Fibroblast of skin of right quadriceps (primary cell): ENCODE measurements around the gene NPBWR2.

Experiments
- DNase-seq: peaks from one replicate; pipeline ENCODE4 v3.0.0-alpha.2; 2013

Gene NPBWR2

GRCh38 chr20:64083804-64084684 lies 23.3 kb downstream of the NPBWR2 start, which contains the start of gene LKAAEAR1:
TSS of gene LKAAEAR1 (minus strand) at chr20:64084398. CDS start at chr20:64084219, 179 bp downstream.
- no peak for DNase-seq

DNA sequence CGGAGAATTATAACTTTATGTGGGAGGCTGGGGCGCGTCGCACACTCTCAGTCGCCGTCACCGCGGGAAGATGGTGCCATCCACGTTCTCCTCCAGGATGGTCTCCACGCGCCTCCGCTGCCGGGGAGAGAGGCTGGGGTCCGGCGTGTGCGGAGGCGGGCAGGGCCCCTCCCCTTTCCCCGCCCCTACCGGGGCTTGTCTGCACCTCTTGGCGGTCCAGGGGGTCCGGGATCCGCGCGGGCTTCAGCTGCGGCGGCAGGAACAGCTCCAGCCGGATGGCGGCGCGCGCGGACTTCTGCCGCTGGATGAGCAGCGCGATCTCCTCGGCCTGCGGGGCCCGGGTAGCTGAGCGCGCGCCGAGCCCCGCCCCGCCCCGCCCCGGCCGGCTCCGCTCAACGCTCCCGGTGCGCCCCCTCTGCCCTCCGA lies 24.0 kb downstream of the NPBWR2 start:
- DNase-seq: peak; percentile 68

DNA sequence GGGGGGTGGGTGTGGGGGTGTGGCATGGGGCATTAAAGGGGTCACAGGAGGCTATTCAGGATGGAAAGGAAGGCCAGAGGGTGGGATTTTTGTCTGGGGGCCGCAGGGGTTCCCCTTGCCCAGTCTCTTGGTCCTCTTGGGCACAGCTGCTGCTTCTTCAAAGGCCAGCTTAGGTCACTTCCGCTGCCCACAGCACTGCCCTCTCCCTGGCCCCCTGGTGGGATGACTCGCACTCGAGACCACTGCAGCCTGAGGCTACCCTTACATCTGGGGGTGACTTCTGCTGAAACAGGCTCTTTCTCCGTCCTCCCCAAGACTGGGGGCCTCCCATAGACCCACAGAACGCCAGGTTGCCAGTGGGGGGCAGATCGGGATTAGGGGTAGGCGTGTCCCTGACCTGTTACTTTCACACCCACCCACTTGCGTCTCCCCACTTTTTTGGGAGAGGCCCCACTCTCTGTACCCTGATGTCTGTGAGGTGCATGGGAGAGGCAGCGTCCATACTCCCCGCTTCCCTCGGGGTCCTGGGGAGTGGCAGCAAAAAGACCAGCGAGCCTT lies 24.5 kb downstream of the NPBWR2 start:
- no peak for DNase-seq

GRCh38 chr20:64082126-64082731 lies 25.1 kb downstream of the NPBWR2 start:
- no peak for DNase-seq

DNA sequence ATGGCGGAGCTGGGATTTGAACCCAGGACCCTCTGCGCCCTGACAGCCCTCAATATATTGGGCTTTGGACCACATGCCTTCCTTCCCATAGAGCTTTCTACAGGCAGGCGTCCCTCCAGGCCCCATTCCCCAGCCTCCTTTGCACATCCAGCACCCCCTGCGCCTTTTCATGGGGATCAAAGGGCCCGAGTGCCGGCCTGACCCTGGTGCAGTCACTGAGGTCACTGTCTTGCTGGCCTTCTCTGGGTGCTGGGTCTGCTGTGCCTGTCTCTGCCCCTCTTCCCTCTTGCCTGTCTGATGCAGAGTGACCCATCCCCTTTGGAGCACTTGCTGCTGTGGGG lies 25.8 kb downstream of the NPBWR2 start:
- DNase-seq: no peak

- DNase-seq: no peak
Observed at GRCh38 chr20:64080813-64081623, 26.3 kb downstream of the NPBWR2 start.

DNA sequence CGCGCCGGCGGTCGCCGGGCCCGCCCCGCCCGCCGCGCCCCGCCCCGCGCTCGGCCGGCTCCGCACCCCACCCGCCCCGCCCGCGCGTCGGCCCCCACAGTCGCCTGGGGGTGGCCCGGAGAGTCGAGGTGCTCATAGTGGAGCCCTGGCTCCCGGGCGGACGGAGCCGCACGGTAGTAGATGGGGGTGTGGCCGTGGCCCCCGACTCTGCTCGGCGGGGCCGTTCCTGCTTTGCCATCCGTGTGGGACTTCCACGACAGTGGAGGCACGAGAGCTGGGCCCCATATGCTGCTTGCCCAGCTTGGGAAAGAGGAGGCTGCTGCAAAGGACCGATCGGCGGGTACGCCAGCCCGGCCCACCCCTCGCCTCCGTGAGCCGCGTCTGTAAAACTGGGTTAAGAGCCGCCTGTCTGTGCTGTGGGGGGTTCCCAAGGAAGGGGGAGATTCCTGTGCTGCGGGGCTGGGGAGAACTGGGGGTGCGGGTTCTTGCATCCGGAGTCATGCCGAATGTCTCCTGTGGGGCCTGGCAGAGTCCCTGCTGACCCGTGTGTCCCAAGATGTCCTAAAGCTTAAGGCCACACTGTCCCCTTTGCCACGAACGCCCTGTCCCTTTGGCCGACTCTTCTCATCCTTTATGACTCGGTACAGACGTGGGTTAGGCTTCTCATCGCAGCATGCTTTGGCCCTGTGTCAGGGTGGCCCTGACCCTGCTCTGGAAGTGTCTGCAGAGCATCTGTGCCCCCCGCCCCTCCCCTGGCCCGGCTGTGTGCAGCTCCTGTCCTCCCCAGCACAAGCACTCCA lies 27.2 kb downstream of the NPBWR2 start, which contains the start of gene OPRL1:
Gene OPRL1, plus strand, starts transcription at position 70 of the 800 bp plus-strand sequence. CDS start 12,639 bp downstream, outside the sequence.
- no peak for DNase-seq

DNA sequence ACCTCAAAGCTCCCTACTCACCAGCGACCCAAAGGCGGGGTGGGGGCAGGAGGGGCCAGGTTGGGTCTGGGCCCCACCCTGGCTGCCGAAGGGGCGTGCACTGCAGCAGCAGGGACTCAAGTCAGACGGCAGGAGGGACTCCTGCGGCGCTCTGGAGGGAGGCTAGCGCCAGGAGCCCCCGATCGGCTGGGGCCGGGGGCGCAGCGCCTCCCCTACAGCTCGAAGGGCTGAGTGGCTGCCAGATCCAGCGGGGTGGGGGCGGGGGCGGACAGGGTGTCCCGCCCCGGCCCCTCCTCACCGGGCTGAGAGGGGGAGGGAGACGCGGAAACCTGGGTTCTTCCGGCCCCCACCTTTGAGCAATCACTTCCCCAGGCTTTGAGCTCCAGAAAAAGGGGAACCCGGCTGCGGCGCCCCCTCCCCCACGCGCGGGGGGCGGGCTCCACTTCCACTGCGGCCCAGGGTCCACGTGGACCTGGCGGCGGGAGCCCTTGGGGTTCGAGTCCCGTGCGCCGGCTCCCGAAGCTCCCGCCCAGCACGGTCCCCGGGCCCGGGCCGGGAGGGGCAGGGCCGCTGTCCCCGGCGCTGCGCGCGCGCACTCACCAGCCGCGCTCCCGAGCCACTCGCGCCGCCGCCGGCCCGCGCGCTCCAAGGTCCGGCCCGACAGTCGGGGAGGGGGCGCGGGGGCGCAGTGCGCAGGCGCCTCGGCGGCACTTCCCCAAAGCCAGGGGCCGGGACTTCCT lies 27.9 kb downstream of the NPBWR2 start, which contains the start of gene RGS19:
Gene RGS19, minus strand, starts transcription at position 246 of the 740 bp plus-strand sequence. CDS start 2,632 bp downstream, outside the sequence.
- peak; percentile 60 for DNase-seq

GRCh38 chr20:64078934-64079272 lies 28.5 kb downstream of the NPBWR2 start:
- DNase-seq: no peak

DNA sequence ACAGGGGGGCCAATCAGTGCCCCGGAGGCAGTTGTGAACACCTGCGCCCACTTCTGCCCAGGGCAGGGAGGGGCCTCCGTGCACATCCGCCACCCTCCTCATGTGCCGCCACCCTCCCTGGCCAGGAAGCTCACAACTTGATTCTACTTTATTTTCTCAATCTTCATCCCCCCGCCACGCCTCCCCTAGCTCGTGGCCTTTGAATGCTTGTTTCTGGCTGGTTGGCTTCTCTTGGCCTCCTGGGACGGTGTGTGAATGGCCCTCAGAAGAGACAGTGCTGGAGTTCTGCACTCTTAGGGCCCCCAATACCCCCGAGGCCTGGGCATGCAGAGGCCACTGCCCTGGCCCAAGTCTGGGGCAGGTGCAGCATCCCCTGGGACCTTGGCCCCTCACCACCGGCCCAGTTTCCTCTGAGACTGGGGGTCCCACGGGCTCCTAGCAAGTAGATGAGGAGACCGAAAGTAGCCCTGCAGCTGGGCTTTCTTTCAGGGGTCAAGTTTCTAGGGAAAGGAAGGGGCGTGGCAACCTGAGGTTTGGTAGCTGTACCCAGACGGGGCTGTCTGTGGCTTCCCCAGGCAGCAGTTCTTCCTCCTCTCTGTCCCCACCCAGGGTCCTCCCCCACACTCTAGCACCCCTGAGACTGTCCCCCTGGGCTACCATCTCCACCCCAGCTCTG lies 29.4 kb downstream of the NPBWR2 start:
- no peak for DNase-seq

DNA sequence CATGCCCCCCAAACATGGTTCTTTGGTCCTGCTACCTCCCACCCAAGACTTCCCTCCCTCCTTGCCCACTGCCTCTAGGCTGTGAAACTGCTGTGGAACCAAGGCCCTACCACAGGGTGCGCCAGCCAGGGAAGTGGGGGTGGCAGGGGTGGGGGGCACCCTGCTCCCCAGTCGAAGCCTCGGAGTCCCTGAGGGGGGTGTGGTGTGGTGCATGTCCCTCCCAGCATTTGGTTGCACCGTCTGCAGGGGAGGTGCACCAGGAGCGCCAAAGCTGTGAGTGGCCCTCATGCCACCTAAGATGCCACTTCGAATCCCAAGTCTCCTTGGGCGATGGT lies 29.9 kb downstream of the NPBWR2 start:
- no peak for DNase-seq

DNA sequence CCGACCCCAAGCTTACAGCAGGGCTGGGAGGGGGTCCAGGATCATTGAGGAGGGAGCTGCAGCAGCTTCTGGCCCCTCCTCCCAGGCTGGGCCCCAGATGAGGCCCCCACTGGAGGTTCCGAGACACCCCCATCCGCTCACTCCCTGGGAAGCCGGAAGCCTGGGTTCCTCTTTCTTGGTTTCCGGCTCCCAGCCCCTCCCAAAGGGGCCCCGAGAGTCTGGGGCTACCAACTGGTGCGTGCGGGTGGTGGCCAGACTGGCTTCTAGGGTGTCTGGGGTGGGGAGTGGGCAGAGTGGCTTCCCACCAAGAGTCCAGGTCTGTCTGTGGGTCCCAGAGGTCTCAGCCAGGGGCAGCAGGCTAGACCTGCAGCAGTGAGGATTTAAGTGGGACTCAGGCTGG lies 30.3 kb downstream of the NPBWR2 start:
- DNase-seq: no peak

- DNase-seq: no peak
Observed at GRCh38 chr20:64076061-64076997, 31.0 kb downstream of the NPBWR2 start.

- no peak for DNase-seq
Observed at GRCh38 chr20:64075556-64075955, 31.8 kb downstream of the NPBWR2 start.

DNA sequence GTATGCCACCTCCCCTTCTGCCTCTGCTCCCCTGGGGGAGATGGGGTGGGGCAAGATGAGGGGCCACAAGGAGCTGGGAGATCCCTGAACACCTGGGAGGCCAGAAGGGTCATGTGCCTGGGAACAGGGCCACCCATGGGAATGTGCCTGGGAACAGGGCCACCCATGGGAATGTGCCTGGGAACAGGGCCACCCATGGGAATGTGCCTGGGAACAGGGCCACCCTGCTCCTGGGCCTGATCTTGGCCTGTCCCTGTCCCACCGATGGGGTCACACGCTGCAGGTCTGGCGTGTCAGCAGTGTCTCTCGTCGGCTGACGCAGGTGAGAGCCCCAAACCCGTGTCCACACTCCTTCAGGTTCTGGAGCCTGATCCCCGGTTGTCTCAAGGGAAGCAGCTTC lies 32.4 kb downstream of the NPBWR2 start:
- no peak for DNase-seq

- DNase-seq: no peak
Observed at GRCh38 chr20:64074184-64074789, 33.1 kb downstream of the NPBWR2 start.

GRCh38 chr20:64073476-64074183 lies 33.7 kb downstream of the NPBWR2 start:
- DNase-seq: no peak

GRCh38 chr20:64072498-64073063 lies 34.8 kb downstream of the NPBWR2 start:
- DNase-seq: no peak
